ENCODE measurements around the gene NECTIN1.

DNA sequence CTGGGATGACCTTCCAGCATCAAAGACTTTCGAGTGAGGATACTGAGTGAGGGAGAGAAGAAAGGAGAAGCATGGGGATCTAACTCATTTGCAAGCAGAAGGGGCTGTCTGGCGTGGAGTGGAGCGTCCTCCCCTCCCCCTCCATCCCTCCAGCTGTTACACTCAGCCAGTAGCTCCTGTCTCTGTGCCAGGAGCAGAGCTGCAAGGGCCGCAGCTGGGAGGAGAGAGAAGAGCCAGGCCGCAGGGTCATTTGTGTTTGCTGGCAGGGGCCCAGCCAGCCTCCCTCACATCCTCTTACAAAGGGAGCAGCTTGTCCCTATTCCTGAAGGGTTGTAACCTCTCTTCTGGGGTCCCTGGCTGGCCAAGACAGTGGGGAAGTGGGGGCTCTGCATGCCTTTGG, 57.9 kb downstream of the NECTIN1 start:
- TF ChIP-seq, protein P1, sequence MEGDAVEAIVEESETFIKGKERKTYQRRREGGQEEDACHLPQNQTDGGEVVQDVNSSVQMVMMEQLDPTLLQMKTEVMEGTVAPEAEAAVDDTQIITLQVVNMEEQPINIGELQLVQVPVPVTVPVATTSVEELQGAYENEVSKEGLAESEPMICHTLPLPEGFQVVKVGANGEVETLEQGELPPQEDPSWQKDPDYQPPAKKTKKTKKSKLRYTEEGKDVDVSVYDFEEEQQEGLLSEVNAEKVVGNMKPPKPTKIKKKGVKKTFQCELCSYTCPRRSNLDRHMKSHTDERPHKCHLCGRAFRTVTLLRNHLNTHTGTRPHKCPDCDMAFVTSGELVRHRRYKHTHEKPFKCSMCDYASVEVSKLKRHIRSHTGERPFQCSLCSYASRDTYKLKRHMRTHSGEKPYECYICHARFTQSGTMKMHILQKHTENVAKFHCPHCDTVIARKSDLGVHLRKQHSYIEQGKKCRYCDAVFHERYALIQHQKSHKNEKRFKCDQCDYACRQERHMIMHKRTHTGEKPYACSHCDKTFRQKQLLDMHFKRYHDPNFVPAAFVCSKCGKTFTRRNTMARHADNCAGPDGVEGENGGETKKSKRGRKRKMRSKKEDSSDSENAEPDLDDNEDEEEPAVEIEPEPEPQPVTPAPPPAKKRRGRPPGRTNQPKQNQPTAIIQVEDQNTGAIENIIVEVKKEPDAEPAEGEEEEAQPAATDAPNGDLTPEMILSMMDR (IDR thresholded peaks at IDR 0.05; ENCODE audit: extremely low read depth in 1 of 2, insufficient read depth in 1 of 2, low read depth in 1 of 2, low read length in 2 of 2), result no peak
- TF ChIP-seq MYC (IDR thresholded peaks at IDR 0.05; ENCODE audit: low read depth, low read length), result no peak
- no peak for TF ChIP-seq EZH2 (IDR thresholded peaks at IDR 0.05; ENCODE audit: borderline replicate concordance, low read depth, low read length, severe bottlenecking)
- no peak for TF ChIP-seq POLR2A (IDR thresholded peaks at IDR 0.05; ENCODE audit: low read depth, low read length)

Measured in endothelial cell of umbilical vein (primary cell).